ENCODE measurements around the gene HDAC6.
"Not testable (repeated sequence)": the region's sequence is repeated elsewhere in the genome, so short reads cannot be mapped to it uniquely, and the experiment has no call there.

The HDAC6 gene

DNA sequence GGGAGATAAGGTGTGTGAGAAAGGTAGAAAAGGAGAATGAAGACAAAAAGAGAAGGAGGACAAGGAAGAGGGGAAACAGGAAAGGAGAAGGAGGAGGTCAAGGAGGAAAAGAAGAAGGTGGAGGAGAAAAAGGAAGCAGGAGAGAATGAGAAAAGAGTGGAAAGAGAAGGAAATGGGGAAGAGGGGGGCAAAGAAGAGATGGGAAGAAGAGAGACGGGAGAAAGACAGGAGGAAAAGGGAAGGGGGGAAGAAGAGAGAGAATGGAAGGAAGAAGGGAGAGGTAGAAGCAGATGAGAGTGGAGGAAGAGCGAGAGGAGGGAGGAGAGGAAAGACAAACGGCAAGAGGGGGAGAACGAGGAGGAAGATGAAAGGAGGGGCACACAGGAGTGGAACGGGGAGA lies 11.4 kb upstream of the HDAC6 start:
- no peak for DNase-seq

DNA sequence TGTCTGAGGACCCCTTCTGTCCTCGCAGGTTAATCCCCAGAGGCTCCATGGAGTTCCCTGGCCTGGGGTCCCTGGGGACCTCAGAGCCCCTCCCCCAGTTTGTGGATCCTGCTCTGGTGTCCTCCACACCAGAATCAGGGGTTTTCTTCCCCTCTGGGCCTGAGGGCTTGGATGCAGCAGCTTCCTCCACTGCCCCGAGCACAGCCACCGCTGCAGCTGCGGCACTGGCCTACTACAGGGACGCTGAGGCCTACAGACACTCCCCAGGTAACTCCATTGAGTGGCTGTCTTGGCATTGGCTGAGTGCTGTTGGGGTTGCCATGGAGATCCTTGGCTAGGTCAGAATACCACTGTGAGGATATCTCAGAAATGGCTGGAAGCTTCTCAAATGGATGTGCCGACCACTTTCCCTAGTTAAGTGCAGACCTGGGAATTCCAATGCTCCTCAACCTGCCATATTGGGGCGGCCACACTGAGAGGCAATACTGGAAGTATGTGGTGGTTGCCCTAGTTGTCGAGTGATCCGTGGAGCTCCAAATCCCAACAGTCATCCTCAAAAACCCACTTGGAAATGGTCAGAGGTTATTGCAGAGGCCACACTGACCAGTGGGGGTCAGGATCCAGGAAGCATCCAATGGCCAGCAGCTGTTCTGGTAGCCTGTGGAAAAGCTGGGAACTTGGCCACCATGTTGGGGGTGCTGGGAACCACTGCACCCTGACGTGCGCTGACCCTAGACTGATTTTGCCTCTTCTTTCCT lies 10.6 kb upstream of the HDAC6 start:
- no peak for DNase-seq

DNA sequence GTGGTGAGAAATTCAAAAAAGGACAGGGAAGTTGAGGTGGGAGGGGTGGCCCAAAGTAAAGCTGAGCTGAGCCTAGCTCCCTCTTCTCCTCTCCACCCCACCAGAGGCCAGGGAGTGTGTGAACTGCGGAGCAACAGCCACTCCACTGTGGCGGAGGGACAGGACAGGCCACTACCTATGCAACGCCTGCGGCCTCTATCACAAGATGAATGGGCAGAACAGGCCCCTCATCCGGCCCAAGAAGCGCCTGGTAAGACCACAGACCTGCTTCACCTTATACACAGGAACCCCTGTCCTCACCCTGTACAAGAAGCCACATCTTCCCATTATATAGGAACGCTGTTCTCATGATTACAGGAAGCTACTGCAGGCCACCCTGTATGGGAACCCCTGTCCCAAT lies 9.6 kb upstream of the HDAC6 start:
- no peak for DNase-seq

DNA sequence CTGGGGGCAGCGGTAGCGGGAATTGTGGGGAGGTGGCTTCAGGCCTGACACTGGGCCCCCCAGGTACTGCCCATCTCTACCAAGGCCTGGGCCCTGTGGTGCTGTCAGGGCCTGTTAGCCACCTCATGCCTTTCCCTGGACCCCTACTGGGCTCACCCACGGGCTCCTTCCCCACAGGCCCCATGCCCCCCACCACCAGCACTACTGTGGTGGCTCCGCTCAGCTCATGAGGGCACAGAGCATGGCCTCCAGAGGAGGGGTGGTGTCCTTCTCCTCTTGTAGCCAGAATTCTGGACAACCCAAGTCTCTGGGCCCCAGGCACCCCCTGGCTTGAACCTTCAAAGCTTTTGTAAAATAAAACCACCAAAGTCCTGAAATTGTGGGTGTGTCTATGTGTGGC lies 7.9 kb upstream of the HDAC6 start:
- no peak for DNase-seq

- DNase-seq, result no peak
Observed at GRCh38 chrX:48794340-48794910, 7.4 kb upstream of the HDAC6 start.

GRCh38 chrX:48794911-48795515 lies 6.9 kb upstream of the HDAC6 start:
- DNase-seq, result no peak

- no peak for DNase-seq
Observed at GRCh38 chrX:48798318-48798717, 3.5 kb upstream of the HDAC6 start.

DNA sequence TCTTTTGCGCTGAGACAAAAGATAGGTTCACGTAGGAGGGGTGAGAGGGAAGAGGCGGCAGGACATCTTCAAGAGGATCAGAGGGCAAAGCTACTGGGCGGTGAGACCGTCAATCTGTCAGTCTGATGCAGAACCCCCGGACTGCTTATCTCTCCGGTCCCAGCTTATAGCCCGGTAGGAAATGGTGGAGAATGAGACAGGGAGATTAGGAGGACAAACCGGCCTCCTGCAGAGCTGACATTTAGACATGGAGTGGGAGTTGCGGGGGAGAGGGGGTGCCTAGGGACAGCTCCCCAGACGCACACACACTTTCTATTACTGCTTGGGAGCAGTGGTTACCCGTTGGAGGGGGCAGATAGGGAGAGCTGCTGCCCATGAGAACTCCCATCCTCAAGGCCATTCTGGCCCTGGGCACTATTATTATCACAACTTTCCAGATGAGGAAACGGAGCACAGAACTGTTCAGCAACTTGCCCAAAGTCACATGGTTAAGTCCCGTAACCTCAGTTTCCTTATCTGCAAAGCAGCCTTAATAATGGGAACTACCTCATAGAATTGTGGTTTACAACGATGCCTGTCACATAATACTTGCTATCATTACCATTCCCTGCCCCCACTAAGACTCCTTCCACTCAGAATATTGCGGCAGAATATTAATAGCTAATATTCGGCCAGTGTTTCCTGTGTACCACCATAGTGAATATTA lies 1.1 kb upstream of the HDAC6 start:
- DNase-seq, result no peak

DNA sequence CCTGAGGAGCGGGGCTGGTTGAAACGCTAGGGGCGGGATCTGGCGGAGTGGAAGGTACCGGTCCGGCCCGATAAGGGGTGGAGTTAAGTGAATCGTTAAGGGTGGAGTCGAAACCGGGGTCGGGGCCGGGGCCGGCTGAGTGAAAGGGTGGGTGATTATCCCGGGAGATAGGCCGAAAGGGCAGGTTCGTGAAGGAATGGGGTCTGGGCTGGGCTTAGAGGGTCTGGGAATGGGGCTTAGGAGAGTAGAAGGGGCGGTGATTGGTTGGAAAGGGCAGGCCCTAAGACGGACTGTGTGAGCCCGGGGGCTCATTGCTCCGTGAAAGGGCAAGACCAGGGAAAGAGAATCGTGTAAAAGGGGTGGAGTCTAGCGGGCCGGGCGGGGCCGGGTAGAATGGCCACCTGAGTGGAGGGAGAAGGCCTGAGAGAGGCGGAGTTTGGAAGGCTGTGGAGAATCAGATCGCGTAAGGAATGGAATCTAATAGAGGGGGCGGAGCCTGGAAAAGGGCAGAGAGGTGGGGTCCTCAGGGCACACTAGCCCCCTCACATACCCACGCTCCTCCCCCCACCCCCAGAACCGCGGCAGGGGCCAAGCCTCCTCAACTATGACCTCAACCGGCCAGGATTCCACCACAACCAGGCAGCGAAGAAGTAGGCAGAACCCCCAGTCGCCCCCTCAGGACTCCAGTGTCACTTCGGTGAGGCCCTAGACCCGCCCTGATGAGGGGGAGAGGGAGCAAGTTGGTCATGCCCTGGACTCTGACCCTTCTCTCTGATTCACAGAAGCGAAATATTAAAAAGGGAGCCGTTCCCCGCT lies 430 bp downstream of the HDAC6 start:
- DNase-seq, result peak; percentile 17

GRCh38 chrX:48802905-48803200 lies 986 bp downstream of the HDAC6 start:
- no peak for DNase-seq

GRCh38 chrX:48806081-48806480 lies 4.2 kb downstream of the HDAC6 start:
- DNase-seq, result no peak

DNA sequence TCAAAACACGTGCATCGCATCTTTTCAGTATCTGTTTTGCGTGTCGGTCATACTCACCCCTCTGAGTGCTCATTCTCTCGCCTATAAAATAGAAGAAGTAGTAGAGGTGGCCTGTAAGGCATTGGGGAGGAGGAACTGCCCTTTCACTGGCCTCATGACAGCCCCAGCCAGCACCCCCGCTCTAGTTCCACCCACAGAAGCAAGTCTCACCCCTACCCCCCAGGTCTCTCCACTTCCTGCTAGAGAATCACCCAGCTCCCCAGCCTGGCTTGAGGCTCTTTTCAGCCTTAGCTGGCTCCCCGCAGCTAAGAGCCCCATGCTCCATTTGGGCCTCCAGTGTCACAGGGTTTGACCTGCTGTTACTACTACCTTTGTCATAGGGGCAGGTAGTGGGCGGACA lies 11.8 kb downstream of the HDAC6 start:
- DNase-seq, result no peak

GRCh38 chrX:48814722-48815121 lies 12.9 kb downstream of the HDAC6 start:
- DNase-seq, result no peak

DNA sequence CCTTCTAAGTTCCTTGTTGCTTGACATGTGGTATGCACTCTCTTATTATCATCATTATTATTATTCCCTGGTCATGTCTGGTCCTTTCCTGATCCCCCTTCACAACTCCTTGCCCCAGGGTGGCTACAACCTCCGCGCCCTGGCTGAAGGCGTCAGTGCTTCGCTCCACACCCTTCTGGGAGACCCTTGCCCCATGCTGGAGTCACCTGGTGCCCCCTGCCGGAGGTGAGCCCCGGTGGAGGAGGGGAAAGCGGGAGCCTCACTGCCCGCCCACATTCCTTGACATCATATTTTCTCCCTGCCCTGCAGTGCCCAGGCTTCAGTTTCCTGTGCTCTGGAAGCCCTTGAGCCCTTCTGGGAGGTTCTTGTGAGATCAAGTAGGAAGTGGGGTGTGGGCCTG lies 13.4 kb downstream of the HDAC6 start:
- DNase-seq, result no peak

- DNase-seq, result no peak
Observed at GRCh38 chrX:48816014-48816810, 14.3 kb downstream of the HDAC6 start.

GRCh38 chrX:48818098-48818497 lies 16.2 kb downstream of the HDAC6 start:
- no peak for DNase-seq

- no peak for DNase-seq
Observed at GRCh38 chrX:48818866-48819265, 17.0 kb downstream of the HDAC6 start.

GRCh38 chrX:48819394-48819793 lies 17.5 kb downstream of the HDAC6 start:
- DNase-seq, result not testable (repeated sequence)

DNA sequence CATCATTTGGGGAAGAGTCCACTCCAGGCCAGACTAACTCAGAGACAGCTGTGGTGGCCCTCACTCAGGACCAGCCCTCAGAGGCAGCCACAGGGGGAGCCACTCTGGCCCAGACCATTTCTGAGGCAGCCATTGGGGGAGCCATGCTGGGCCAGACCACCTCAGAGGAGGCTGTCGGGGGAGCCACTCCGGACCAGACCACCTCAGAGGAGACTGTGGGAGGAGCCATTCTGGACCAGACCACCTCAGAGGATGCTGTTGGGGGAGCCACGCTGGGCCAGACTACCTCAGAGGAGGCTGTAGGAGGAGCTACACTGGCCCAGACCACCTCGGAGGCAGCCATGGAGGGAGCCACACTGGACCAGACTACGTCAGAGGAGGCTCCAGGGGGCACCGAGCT lies 21.2 kb downstream of the HDAC6 start:
- no peak for DNase-seq

- DNase-seq, result no peak
Observed at GRCh38 chrX:48824066-48824465, 22.2 kb downstream of the HDAC6 start.

DNA sequence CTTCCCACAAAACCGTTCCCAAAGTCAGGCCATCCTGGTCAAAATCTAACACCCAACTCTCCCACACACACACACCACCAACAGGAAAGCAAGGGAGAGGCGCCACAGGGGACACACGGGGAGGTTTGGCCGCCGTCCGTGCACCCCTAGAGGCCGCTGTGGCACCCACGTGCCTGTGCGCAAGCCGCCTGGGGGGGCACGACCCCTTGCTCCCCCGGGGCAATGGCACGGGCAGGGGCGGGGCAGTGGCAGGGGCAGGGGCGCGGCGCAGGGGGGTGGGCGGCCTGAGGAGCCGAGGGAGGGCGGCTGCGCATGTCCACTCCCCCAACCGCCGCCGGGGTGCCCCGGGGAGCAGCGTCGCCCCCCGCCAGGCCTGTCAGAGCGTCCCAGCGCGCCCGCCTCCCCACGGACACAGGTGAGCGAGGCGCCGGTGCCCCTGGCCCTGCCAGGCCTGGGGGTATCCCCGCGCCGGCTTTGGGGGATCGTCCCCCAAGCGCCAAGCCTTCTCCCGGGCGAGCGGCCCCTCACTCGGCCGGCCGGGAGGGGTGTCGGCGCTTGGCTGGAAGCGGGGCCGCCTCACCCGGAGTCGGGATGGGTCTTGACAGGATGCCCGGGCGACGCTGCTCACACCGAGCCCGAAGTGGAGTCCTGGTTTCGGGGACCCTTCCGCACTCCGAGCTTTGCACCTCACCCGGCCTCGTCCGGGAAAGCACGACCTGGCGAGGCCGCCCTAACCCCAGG lies 24.4 kb downstream of the HDAC6 start, which contains the start of gene ERAS:
Gene ERAS, plus strand, starts transcription at position 379 of the 741 bp plus-strand sequence. CDS start 2,611 bp downstream, outside the sequence.
- no peak for DNase-seq

All from activated T-cell treated with anti-CD3 and anti-CD28 coated beads for 4 hours (primary cell).